PC-3 (cell line): ENCODE measurements around the gene MAD1L1.

Experiments used
- CTCF ChIP-seq: fragments of 300-600 bp; sonication (generic); conservative IDR thresholded peaks from 2 replicates; pipeline ENCODE4 v1.5.1; 2017; ENCODE audit warnings: antibody characterized with exemption, low read depth, mild to moderate bottlenecking, low read length
- EZH2phosphoT487 ChIP-seq: fragments of 300-600 bp; sonication (generic); IDR thresholded peaks from 2 replicates; pipeline ENCODE4 v1.6.1; 2018; ENCODE audit warnings: mild to moderate bottlenecking, antibody characterized with exemption, low read length, borderline replicate concordance

GRCh38 chr7:2211926-2212325 lies 20.8 kb downstream of the MAD1L1 start:
- TF ChIP-seq EZH2phosphoT487 (no peak), CTCF (no peak)
